WTC11 (cell line): ENCODE measurements around the gene PSD2. TPM values are rescaled to one million over a fixed set of nuclear protein-coding genes. Genes with fewer than 3 reads are reported as not detected.

ENCODE experiments used
- total RNA-seq: library from RNA; stranded (reverse); gene quantifications from 3 replicates; pipeline ENCODE4 v1.2.3, GENCODE V29; 2021

The PSD2 gene
- total RNA-seq, 1 experiment from 2014 or later = 0.57 TPM

Other genes starting within 250 kb of the PSD2 start
- 183 to 204 TPM (median 184 TPM) in 3 replicates for gene UBE2D2, start 234.5 kb upstream of the PSD2 start, total RNA-seq
- gene CXXC5, start 147.5 kb upstream of the PSD2 start, total RNA-seq = 77.5 to 97.2 TPM (median 78.0 TPM) in 3 replicates
- 0.44 to 0.73 TPM (median 0.46 TPM) in 3 replicates for gene NRG2, start 247.5 kb downstream of the PSD2 start, total RNA-seq